GM18519 (cell line): ENCODE results near the gene SLFN12L.
"Not testable (repeated sequence)": the region's sequence is repeated elsewhere in the genome, so short reads cannot be mapped to it uniquely, and the experiment has no call there.

ENCODE experiments used
- ATAC-seq: cut with Tn5 transposase; IDR thresholded peaks from one replicate; pipeline ENCODE4 v1.9.1; 2021; ENCODE audit warnings: mild to moderate bottlenecking, moderate library complexity; ENCODE audit not compliant: unreplicated experiment, low FRiP score

SLFN12L gene

DNA sequence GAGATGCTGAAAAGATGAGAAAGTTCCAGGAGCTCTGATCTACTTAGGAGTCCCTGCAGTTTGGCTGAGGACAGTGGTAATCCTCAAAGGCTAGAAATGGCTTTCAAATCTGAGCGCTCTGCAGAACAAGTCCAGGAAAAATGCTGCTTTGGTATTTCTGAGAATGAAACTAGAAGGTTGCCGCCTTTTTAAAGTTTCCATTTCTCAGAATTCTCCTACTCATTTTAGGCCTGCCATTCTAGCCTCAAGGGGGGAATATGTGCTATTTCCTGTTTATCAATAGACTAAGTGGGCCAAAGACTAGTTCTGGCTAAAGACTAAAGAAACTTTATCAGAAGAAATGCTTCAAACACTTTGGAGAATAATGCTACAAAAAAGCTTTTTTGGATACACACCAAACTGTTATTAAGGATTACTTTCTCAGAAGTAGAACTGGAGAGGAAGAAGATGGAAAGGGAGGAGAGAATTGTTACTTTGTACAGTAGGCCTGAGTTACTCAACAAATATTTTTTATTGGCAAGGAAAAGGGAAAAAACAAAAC is at the start of gene SLFN12L:
SLFN12L (minus strand) TSS at position 78 of the 541 bp plus-strand sequence. CDS start 15,314 bp downstream, outside the sequence.
- no peak for ATAC-seq

- no peak for ATAC-seq
Observed at GRCh38 chr17:35586569-35587073, 49.1 kb upstream of the SLFN12L start.

DNA sequence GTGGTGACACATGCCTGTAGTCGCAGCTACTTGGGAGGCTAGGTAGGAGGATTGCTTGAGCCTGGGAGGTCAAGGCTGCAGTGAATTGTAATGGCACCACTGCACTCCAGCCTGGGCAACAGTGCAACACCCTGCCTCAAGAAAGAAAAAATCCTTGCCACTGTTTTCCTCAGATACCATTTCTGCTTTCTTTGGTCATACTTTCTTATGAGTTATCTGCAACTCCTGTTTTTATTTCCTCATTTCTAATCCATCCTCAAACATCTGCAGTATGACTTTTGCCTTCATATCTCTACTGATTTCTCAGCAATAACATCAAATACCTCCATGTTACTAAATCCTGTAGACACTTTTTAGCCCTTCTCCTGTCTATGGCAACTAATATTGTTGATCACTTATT is 46.6 kb upstream of the SLFN12L start:
- no peak for ATAC-seq

- ATAC-seq, result no peak
Observed at GRCh38 chr17:35578929-35579432, 41.5 kb upstream of the SLFN12L start.

GRCh38 chr17:35578197-35578928 is 40.9 kb upstream of the SLFN12L start, which contains the start of gene PEX12:
Gene PEX12 (minus strand): TSS chr17:35578571. CDS start chr17:35578021, 550 bp downstream.
- no peak for ATAC-seq

DNA sequence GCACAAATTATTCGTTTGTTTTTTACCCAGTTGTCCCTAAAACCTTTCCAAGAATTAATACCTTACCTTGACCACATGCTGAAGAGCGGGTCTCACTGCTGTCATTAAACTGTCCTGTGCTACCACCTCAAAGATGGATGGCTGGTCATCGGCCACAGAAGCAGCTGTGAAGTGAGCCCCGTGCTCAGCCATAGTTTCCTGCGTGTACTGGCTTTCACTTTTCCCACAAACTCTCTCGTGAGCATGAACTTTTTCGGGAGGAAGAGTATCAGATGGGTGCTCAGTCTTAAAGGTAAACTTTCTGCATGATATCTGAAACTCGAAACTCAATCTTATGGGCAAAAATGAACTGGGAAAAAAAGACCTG is 40.3 kb upstream of the SLFN12L start:
- no peak for ATAC-seq

DNA sequence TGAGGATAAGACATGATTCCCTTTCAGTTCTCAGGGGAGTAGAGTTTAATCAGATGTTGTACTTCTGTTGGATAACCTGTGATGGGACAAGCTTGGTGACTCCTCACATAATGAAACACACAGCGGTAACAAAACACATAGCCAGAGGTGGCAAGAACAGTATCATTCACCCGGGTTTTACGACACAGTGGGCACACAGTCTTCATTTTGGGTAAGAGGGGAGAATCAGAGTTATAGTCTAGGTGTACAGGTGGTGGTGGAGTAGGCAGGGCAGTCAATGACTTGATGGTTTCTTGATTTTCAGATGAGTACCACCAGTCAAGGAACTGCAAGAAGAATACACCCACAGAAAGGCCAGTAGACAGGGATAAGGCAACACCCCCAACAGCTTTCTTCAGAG is 38.3 kb upstream of the SLFN12L start:
- ATAC-seq, result no peak

- no peak for ATAC-seq
Observed at GRCh38 chr17:35569405-35569804, 31.9 kb upstream of the SLFN12L start.

DNA sequence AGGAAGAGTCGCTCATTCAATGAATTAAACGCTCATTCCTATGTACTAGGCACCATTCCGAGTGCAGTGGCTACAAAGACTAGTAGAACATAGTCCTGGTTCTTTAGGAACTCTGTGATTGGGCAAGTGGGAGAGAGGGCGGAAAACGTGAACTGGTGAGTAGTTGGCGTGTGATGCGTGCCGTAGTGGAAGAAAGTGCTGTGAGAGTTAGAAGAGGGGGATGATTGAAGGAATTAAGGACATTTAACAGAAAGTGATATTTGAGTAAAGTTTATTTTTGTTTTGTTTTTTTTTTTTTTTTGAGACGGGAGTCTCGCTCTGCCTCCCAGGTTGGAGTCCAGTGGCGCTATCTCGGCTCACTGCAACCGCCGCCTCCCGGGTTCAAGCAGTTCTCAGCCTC is 31.1 kb upstream of the SLFN12L start:
- ATAC-seq, result no peak

DNA sequence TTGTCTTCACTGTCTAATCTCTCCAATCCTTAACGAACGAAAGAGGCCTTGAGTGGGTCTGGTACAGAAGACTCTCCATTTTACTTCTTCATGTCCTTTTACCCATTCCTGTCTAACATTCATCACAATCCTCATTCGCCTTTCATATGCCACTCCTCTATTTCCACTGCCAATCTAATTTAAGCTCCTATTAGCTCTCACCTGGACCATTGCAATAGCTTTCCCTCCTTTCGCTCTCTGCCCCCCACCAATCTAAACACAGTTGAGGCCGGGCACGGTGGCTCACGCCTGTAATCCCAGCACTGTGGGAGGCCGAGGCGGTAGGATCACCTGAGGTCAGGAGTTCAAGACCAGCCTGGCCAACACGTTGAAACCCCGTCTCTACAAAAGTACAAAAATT is 29.5 kb upstream of the SLFN12L start:
- no peak for ATAC-seq

DNA sequence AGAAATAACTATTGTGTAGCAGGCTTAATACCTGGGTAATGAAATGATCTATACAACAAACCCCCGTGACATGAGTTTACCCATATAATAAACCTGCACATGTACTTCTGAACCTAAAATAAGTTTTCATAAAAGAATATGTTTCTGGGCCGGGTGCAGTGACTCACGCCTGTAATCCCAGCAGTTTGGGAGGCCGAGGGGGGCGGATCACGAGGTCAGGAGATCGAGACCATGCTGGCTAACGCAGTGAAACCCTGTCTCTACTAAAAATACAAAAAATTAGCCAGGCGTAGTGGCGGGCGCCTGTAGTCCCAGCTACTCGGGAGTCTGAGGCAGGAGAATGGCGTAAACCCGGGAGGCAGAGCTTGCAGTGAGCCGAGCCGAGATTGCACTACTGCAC is 25.7 kb upstream of the SLFN12L start:
- ATAC-seq, result not testable (repeated sequence)

DNA sequence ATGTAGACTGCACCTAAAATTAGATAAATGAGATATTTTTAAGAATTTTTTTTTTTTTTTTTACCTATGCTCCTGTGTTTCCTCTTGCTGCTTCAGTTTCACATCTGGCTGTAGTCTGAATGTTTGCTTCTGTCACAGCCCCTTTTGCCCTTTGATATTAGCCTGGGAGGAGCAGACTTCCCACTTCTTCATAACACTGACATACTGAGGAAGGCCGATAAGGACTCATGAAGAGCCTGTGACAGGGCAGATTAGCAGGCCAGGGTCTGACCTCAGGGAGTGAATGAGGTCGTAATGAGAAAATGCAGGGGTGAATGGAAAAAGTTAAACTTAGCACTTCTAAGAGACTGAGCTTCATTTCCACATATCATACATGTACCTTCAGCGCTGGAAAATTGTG is 23.2 kb upstream of the SLFN12L start, which contains the start of gene SLFN14:
SLFN14 (minus strand) TSS at position 117 of the 400 bp plus-strand sequence. CDS start 2,757 bp downstream, outside the sequence.
- no peak for ATAC-seq

- ATAC-seq, result no peak
Observed at GRCh38 chr17:35559495-35560210, 22.2 kb upstream of the SLFN12L start.

DNA sequence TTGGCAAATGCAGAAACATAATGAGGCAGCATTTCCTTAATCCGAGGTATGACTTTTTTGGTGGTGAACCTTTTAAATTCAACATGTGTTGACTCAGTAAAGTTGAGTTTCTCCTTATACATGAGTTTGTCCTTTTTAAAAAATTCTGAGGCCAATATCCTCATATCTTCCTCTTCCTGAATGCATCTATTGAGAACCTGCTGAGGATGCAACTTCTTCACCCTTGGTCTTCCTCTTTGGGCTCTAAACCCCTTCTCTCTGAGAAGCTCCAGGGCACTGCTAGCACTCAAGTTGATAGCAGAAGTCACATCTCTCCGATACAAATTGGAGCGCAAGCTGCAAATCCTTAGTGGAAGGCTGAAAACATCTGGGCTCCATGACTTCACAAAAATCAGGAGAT is 19.9 kb upstream of the SLFN12L start:
- ATAC-seq, result no peak

- no peak for ATAC-seq
Observed at GRCh38 chr17:35555691-35556090, 18.2 kb upstream of the SLFN12L start.

GRCh38 chr17:35554668-35555067 is 17.2 kb upstream of the SLFN12L start:
- no peak for ATAC-seq

DNA sequence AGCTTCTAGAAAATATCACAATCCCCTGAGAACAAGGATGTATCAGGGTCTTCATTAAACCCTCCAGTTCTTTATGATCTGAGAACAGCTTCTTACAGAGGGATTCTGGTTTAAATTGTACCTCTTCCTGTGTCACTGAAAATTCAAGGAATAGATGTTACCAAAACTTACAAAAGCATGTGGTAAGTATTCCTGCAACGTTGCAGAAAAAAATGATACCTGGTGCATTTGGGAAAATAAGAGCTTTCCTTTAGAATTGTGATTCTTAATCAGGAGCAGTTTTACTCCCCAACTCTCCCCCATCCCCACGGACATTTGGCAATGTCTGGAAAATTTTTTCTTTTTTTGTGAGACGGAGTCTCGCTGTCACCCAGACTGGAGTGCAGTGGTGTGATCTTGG is 15.8 kb upstream of the SLFN12L start:
- ATAC-seq, result no peak

DNA sequence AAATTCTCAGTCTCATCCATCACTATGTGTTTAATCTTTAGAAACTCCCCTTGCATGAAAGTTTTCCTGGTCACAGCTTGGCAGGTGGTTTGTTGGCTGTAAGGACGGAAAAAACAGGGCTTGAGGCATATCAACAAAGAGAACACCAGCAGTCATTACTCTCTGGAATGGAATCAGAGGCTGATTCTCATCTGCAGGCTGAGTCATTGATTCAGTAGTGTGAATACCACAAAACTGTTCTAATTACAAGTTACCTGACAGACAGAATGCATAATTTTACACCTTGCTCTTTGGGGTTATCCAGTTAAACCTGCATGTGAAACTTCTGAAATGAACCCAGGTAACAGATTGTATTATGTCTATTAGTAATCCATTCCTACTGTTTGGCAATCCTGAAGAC is 11.5 kb upstream of the SLFN12L start:
- no peak for ATAC-seq

DNA sequence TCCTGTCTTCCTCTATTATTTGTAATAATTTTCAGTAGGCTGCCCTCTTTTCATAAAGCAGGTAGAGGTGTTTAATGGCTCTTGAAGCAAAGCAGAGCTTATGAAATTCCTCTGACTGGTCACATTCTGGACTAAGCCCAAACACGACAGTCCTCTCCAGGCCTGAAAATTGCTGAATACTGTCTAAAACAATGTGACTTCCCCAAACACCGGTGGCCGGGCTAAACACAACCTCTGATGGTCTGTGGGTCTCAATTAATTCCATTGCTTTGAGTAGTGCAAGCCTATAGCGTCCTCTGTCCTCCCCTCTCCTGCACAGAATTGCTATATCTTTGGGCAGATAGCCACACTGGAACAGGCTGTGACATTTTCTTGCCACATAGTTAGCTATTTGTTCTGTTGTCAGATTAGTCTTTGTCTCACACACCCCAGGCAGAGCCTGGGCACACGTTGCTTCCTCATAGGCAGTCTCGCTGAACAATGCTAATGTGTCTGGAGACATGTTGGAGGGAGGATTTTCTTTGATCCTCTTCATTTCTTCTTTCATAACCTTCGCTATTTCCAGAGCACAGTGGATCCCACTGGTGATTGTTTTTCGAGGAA is 10.8 kb upstream of the SLFN12L start:
- ATAC-seq, result no peak

- ATAC-seq, result no peak
Observed at GRCh38 chr17:35546487-35546886, 9.0 kb upstream of the SLFN12L start.

GRCh38 chr17:35545150-35545549 is 7.7 kb upstream of the SLFN12L start:
- no peak for ATAC-seq
